ENCODE measurements around the gene LMO2. TPM values are rescaled to one million over a fixed set of nuclear protein-coding genes. Genes with fewer than 3 reads are reported as not detected.

Gene LMO2
- total RNA-seq, 6 donors from 2014 or later, result 7.3 to 58.5 (median 34.1) TPM

DNA sequence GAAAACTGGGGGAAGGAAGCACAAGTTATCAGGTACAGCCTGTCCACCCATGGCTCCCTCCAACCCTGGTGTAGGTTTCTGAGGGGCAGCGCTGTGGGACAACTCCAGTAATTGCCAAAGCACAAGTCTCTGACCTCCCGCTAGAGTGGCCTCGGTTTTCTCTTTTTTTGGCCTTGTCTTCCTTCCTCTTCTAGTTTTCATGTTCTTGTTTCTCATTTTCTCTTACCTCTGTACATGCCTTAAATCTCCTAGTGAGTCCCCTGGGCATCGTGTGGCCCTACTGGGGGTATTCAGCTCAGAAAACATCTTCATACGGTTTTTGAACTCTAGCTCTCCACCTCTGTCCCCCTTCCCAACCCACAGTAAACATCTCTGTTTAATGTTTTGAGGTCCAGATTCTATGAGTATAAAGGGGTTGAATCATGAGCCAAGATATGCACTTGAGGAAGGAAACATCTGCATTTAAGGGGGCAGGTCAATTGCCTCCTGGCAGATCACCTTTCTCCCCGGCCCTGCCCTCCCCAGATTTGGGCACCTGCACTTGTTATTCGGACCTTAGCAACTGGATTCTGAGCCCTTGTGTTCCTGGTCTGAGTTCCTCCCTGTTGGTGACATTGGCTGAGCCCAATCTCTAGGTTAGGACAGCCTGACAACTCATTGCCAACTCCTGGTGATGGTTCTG, 8.4 kb upstream of the LMO2 start:
- Histone ChIP-seq H3K36me3 (no peaks in the 10 kb centered on the region), H3K27ac (peak overlapping the region in 2 of 4 donors; percentile 43 to 58), H3K9me3 (no peaks in the 10 kb centered on the region), H3K4me3 (no peak overlapping the region), H3K27me3 (no peaks in the 10 kb centered on the region), H3K4me1 (peaks cover 22 to 41% (median 40%) of the 10 kb centered on the region in 4 donors)
- WGBS, 2 donors, result 62 to 69% methylated on average over 7 of the region's 7 CpGs
- TF ChIP-seq POLR2AphosphoS5 (IDR thresholded peaks at IDR 0.05) (no peak), POLR2A (IDR thresholded peaks at IDR 0.05) (no peak), CTCF (IDR thresholded peaks at IDR 0.05) (no peak), EP300 (IDR thresholded peaks at IDR 0.05) (no peak)
- DNase-seq (no peak), ATAC-seq (ENCODE audit: low FRiP score in 2 of 2) (no peak)

- no peaks in the 10 kb centered on the region for H3K36me3 ChIP-seq
- DNase-seq (peak in 1 of 2 donors; percentile 68), ATAC-seq (ENCODE audit: low FRiP score in 2 of 2) (peak; percentile 77 to 94)
- H3K27me3 ChIP-seq, result no peaks in the 10 kb centered on the region
- peaks cover 27 to 49% (median 48%) of the 10 kb centered on the region in 4 donors for H3K4me1 ChIP-seq
- TF ChIP-seq POLR2A (IDR thresholded peaks at IDR 0.05) (no peak), EP300 (IDR thresholded peaks at IDR 0.05) (peak in 1 of 4 donors; percentile 27), POLR2AphosphoS5 (IDR thresholded peaks at IDR 0.05) (peak; percentile 46 to 69), CTCF (IDR thresholded peaks at IDR 0.05) (no peak)
- H3K4me3 ChIP-seq, result no peak overlapping the region
- WGBS, 2 donors, result 30 to 36% methylated on average over 11 of the region's 11 CpGs
- peak overlapping the region; percentile 38 to 58 (median 42) for H3K27ac ChIP-seq
- H3K9me3 ChIP-seq, result no peaks in the 10 kb centered on the region
Observed at GRCh38 chr11:33899400-33900037, 7.6 kb upstream of the LMO2 start.

DNA sequence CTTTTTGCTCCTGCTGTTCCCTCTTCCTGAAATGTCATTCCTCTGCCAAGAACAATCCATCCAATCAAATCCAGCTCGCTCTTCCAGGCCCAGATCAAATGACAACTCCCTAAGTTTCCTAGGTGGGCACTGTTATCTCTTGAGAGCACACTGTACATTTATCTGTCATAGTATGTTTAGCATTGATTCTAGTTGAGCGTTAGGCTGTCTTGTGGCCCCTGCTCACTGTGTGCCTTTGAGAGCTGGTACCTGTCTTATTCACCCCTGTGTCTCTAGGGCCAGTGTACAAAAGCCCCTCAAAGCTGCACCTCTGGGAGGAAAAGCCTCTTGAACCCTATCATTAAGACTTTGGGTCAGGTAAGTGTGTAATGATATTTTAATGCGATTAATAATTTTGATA, 7.1 kb upstream of the LMO2 start:
- 65 to 78% methylated on average over 3 of the region's 3 CpGs for WGBS, 2 donors
- DNase-seq, result no peak

DNA sequence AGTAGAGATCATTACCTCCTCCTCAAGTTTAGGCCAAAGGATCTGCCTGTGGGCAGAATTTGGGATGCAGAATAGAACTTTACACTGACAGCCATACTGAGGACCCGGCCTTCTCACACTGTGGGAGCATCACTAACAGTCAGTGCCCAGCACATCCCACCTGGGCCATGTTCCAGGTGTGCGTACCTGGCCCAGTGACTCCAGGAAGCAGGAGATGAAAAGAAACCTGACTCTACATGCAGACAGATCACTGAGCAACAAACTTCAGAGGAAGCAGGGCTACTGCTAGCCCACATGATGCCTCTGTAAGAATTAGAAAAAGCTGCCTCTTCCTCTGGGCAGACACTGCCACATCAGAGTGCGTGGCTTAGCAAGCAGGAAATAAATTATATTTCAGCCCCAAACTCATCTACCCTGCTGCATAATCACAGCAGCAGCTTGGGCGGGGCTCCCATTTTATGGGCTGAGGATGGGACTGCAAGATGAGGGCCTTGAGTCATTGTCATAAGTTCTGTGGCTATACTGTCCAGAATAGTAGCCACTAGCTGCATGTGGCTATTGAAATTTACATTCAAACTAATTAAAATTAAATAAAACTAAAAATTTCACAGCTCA, 6.0 kb upstream of the LMO2 start:
- TF ChIP-seq POLR2A (IDR thresholded peaks at IDR 0.05) (no peak), EP300 (IDR thresholded peaks at IDR 0.05) (no peak), CTCF (IDR thresholded peaks at IDR 0.05) (no peak), POLR2AphosphoS5 (IDR thresholded peaks at IDR 0.05) (no peak)
- Histone ChIP-seq H3K36me3 (no peaks in the 10 kb centered on the region), H3K4me1 (peaks cover 42 to 64% (median 62%) of the 10 kb centered on the region in 4 donors), H3K27ac (peak overlapping the region in 1 of 4 donors; percentile 36), H3K27me3 (no peaks in the 10 kb centered on the region), H3K9me3 (no peaks in the 10 kb centered on the region), H3K4me3 (no peak overlapping the region)
- 72 to 85% methylated on average over 3 to 4 of the region's 4 CpGs for WGBS, 2 donors
- DNase-seq (no peak), ATAC-seq (ENCODE audit: low FRiP score in 2 of 2) (no peak)

More for the DNA sequence above, 7.1 kb upstream of the LMO2 start:
- peaks cover 32 to 55% (median 53%) of the 10 kb centered on the region in 4 donors for H3K4me1 ChIP-seq
- H3K36me3 ChIP-seq, result no peaks in the 10 kb centered on the region
- H3K4me3 ChIP-seq, result no peak overlapping the region
- ATAC-seq (ENCODE audit: low FRiP score in 2 of 2), result no peak
- H3K27ac ChIP-seq, result peak overlapping the region in 3 of 4 donors; percentile 36 to 74 (median 42)
- no peaks in the 10 kb centered on the region for H3K27me3 ChIP-seq
- no peak for TF ChIP-seq EP300 (IDR thresholded peaks at IDR 0.05)
- no peak for TF ChIP-seq POLR2A (IDR thresholded peaks at IDR 0.05)
- no peak for TF ChIP-seq CTCF (IDR thresholded peaks at IDR 0.05)
- no peaks in the 10 kb centered on the region for H3K9me3 ChIP-seq
